Mesenchymal stem cell (in vitro differentiated cells and primary cell): ENCODE measurements around the gene NTRK3.

ENCODE experiments used
- DNase-seq: peaks from one replicate; pipeline ENCODE4 v3.0.0-alpha.2; 2013
- H2AFZ ChIP-seq: one replicate; pipeline ENCODE4 v1.6.1; 2013; ENCODE audit warnings: low read depth, mild to moderate bottlenecking, control low read depth, inconsistent platforms, low read length, moderate library complexity
- H2AK5ac ChIP-seq: 2 replicates; pipeline ENCODE4 v1.6.1; 2013; ENCODE audit warnings: low read length, moderate library complexity, mild to moderate bottlenecking, inconsistent platforms; ENCODE audit not compliant: severe bottlenecking
- H2BK120ac ChIP-seq: one replicate; pipeline ENCODE4 v1.6.1; 2013; ENCODE audit warnings: low read depth, mild to moderate bottlenecking, inconsistent platforms, low read length, moderate library complexity
- H2BK12ac ChIP-seq, 2 experiments: one replicate each; pipeline ENCODE4 v1.6.1; 2013; ENCODE audit warnings: inconsistent platforms in 2 of 2, low read length in 2 of 2, mild to moderate bottlenecking in 2 of 2, moderate library complexity in 2 of 2, control low read depth in 1 of 2
- H2BK15ac ChIP-seq: one replicate; pipeline ENCODE4 v1.6.1; 2013; ENCODE audit warnings: mild to moderate bottlenecking, low read depth, inconsistent platforms; ENCODE audit not compliant: poor library complexity, severe bottlenecking
- H2BK5ac ChIP-seq: 2 replicates; pipeline ENCODE4 v1.6.1; 2013; ENCODE audit warnings: low read depth, mild to moderate bottlenecking, low read length, control low read depth, inconsistent platforms; ENCODE audit not compliant: poor library complexity, severe bottlenecking
- H3K14ac ChIP-seq, 2 experiments: one replicate each; pipeline ENCODE4 v1.6.1; 2013; ENCODE audit warnings: inconsistent platforms in 2 of 2, low read length in 2 of 2, control low read depth in 1 of 2, mild to moderate bottlenecking in 1 of 2, moderate library complexity in 1 of 2
- H3K18ac ChIP-seq, 2 experiments: one replicate each; pipeline ENCODE4 v1.6.1; 2013; ENCODE audit warnings: inconsistent platforms in 2 of 2, low read length in 2 of 2, control low read depth in 1 of 2, low read depth in 1 of 2, mild to moderate bottlenecking in 1 of 2
- H3K23ac ChIP-seq, 2 experiments: one replicate each; pipeline ENCODE4 v1.6.1; 2013; ENCODE audit warnings: inconsistent platforms in 2 of 2, low read length in 2 of 2, mild to moderate bottlenecking in 2 of 2, moderate library complexity in 2 of 2, control low read depth in 1 of 2
- H3K27ac ChIP-seq: 2 replicates; pipeline ENCODE4 v1.5.1; 2013; ENCODE audit warnings: mild to moderate bottlenecking, moderate library complexity, low read length, control low read depth, inconsistent platforms; ENCODE audit not compliant: poor library complexity, severe bottlenecking
- H3K27me3 ChIP-seq, 2 experiments: 2 replicates each; pipeline versions ENCODE4 v1.6.1 to v1.7.0; 2013; ENCODE audit warnings: low read length in 2 of 2, mild to moderate bottlenecking in 2 of 2, moderate library complexity in 2 of 2, control low read depth in 1 of 2, inconsistent platforms in 1 of 2; ENCODE audit not compliant: control insufficient read depth in 1 of 2, insufficient read depth in 1 of 2
- H3K36me3 ChIP-seq, 2 experiments: 2 replicates each; pipeline versions ENCODE4 v1.6.1 to v1.7.0; 2013; ENCODE audit warnings: low read length in 2 of 2, control low read depth in 1 of 2, inconsistent platforms in 1 of 2, low read depth in 1 of 2, mild to moderate bottlenecking in 1 of 2; ENCODE audit not compliant: insufficient read depth in 2 of 2, control insufficient read depth in 1 of 2
- H3K4ac ChIP-seq, 2 experiments: one replicate each; pipeline ENCODE4 v1.6.1; 2013; ENCODE audit warnings: inconsistent platforms in 2 of 2, low read length in 2 of 2, mild to moderate bottlenecking in 2 of 2, moderate library complexity in 2 of 2, control low read depth in 1 of 2, low read depth in 1 of 2
- H3K4me1 ChIP-seq: 2 replicates; pipeline ENCODE4 v1.6.1; 2013; ENCODE audit warnings: low read depth, low read length, control low read depth; ENCODE audit not compliant: control insufficient read depth, insufficient read depth
- H3K4me2 ChIP-seq: 2 replicates; pipeline ENCODE4 v1.6.1; 2013; ENCODE audit warnings: low read length, mild to moderate bottlenecking, inconsistent platforms; ENCODE audit not compliant: poor library complexity, severe bottlenecking
- H3K4me3 ChIP-seq, 2 experiments: 2 replicates each; pipeline versions ENCODE4 v1.5.1 to v1.7.0; 2013; ENCODE audit warnings: low read length in 2 of 2, mild to moderate bottlenecking in 2 of 2, control low read depth in 1 of 2, low read depth in 1 of 2; ENCODE audit not compliant: insufficient read depth in 1 of 2
- H3K79me1 ChIP-seq: replicated peaks from 2 replicates; pipeline ENCODE4 v1.6.1; 2013; ENCODE audit warnings: mild to moderate bottlenecking, control low read depth, low read length, inconsistent platforms; ENCODE audit not compliant: poor library complexity, severe bottlenecking
- H3K9ac ChIP-seq: 2 replicates; pipeline ENCODE4 v1.7.0; 2013; ENCODE audit warnings: mild to moderate bottlenecking, low read length, moderate library complexity
- H3K9me3 ChIP-seq: 2 replicates; pipeline ENCODE4 v1.7.0; 2013; ENCODE audit warnings: mild to moderate bottlenecking, low read length; ENCODE audit not compliant: control insufficient read depth
- H4K8ac ChIP-seq: one replicate; pipeline ENCODE4 v1.6.1; 2013; ENCODE audit warnings: inconsistent platforms, mild to moderate bottlenecking, low read length, moderate library complexity
- H4K91ac ChIP-seq: one replicate; pipeline ENCODE4 v1.6.1; 2013; ENCODE audit warnings: mild to moderate bottlenecking, low read length, inconsistent platforms
- WGBS: methylation state at CpG from one replicate; pipeline ENCODE4 v1.1.7; 2013; ENCODE audit warnings: mixed read lengths; 5-methylcytosine and 5-hydroxymethylcytosine counted together

Gene NTRK3

GRCh38 chr15:87919064-87919463, 337.5 kb downstream of the NTRK3 start:
- Histone ChIP-seq H4K91ac (no peak overlapping the region), H3K9ac (no peak overlapping the region), H3K4me1 (no peaks in the 10 kb centered on the region), H3K4me2 (no peak overlapping the region), H2BK120ac (no peak overlapping the region), H3K23ac (no peak overlapping the region), H2BK12ac (no peak overlapping the region), H3K36me3 (no peaks in the 10 kb centered on the region), H3K18ac (no peak overlapping the region), H4K8ac (no peak overlapping the region), H2BK5ac (no peak overlapping the region), H3K14ac (no peak overlapping the region), H3K4ac (no peak overlapping the region), H3K79me1 (no peaks in the 10 kb centered on the region), H3K9me3 (no peaks in the 10 kb centered on the region), H3K4me3 (no peak overlapping the region), H2BK15ac (no peak overlapping the region), H3K27ac (no peak overlapping the region), H3K27me3 (no peaks in the 10 kb centered on the region), H2AK5ac (no peak overlapping the region), H2AFZ (no peak overlapping the region)
- no peak for DNase-seq
- WGBS = 100% methylated on average over 1 of the region's 3 CpGs

- Histone ChIP-seq H3K79me1 (no peaks in the 10 kb centered on the region), H4K8ac (no peak overlapping the region), H2BK5ac (no peak overlapping the region), H3K36me3 (no peaks in the 10 kb centered on the region), H3K27me3 (no peaks in the 10 kb centered on the region), H2BK120ac (no peak overlapping the region), H2BK15ac (no peak overlapping the region), H3K4me2 (no peak overlapping the region), H3K9me3 (no peaks in the 10 kb centered on the region), H3K23ac (no peak overlapping the region), H3K27ac (no peak overlapping the region), H3K4me1 (no peaks in the 10 kb centered on the region), H3K9ac (no peak overlapping the region), H3K14ac (no peak overlapping the region), H3K4ac (no peak overlapping the region), H2AFZ (no peak overlapping the region), H2BK12ac (no peak overlapping the region), H3K18ac (no peak overlapping the region), H4K91ac (no peak overlapping the region), H2AK5ac (no peak overlapping the region), H3K4me3 (no peak overlapping the region)
- 20% methylated on average over 1 of the region's 2 CpGs for WGBS
- no peak for DNase-seq
These were observed 339.1 kb downstream of the NTRK3 start for GRCh38 chr15:87917480-87917879.

GRCh38 chr15:87916208-87916607, 340.3 kb downstream of the NTRK3 start:
- Histone ChIP-seq H4K91ac (no peak overlapping the region), H3K4ac (no peak overlapping the region), H3K4me3 (no peak overlapping the region), H2BK15ac (no peak overlapping the region), H3K9me3 (no peaks in the 10 kb centered on the region), H2AFZ (no peak overlapping the region), H2AK5ac (no peak overlapping the region), H3K14ac (no peak overlapping the region), H2BK12ac (no peak overlapping the region), H3K18ac (no peak overlapping the region), H3K9ac (no peak overlapping the region), H3K4me1 (no peaks in the 10 kb centered on the region), H2BK5ac (no peak overlapping the region), H3K79me1 (no peaks in the 10 kb centered on the region), H2BK120ac (no peak overlapping the region), H3K4me2 (no peak overlapping the region), H4K8ac (no peak overlapping the region), H3K27ac (no peak overlapping the region), H3K27me3 (peaks cover 0 to 8% of the 10 kb centered on the region in 2 experiments), H3K36me3 (no peaks in the 10 kb centered on the region), H3K23ac (no peak overlapping the region)
- DNase-seq = no peak
- 67% methylated on average over 4 of the region's 5 CpGs for WGBS

GRCh38 chr15:87910301-87910700, 346.2 kb downstream of the NTRK3 start:
- no peak overlapping the region for H3K23ac ChIP-seq
- no peaks in the 10 kb centered on the region for H3K36me3 ChIP-seq
- no peaks in the 10 kb centered on the region for H3K79me1 ChIP-seq
- H3K9me3 ChIP-seq = no peaks in the 10 kb centered on the region
- H3K4me1 ChIP-seq = no peaks in the 10 kb centered on the region
- no peak overlapping the region for H2BK12ac ChIP-seq
- no peak overlapping the region for H2AK5ac ChIP-seq
- no peak overlapping the region for H4K91ac ChIP-seq
- WGBS = 78% methylated on average over 4 of the region's 4 CpGs
- H3K27ac ChIP-seq = no peak overlapping the region
- no peak overlapping the region for H2BK120ac ChIP-seq
- H3K9ac ChIP-seq = no peak overlapping the region
- H3K4me3 ChIP-seq = no peak overlapping the region
- peaks cover 0 to 25% of the 10 kb centered on the region in 2 experiments for H3K27me3 ChIP-seq
- H4K8ac ChIP-seq = no peak overlapping the region
- H3K4me2 ChIP-seq = no peak overlapping the region
- H2AFZ ChIP-seq = no peak overlapping the region
- H2BK5ac ChIP-seq = no peak overlapping the region
- no peak overlapping the region for H3K14ac ChIP-seq
- no peak overlapping the region for H3K4ac ChIP-seq
- DNase-seq = no peak
- no peak overlapping the region for H3K18ac ChIP-seq
- H2BK15ac ChIP-seq = no peak overlapping the region
